Anterior cingulate cortex (tissue), 58 donors: ENCODE results near the gene MAP1LC3B.

Source experiments
- DNase-seq, 58 donors: peaks; one replicate each; lab custom pipeline; 2025; lab: John Stamatoyannopoulos, UW

The MAP1LC3B gene

DNA sequence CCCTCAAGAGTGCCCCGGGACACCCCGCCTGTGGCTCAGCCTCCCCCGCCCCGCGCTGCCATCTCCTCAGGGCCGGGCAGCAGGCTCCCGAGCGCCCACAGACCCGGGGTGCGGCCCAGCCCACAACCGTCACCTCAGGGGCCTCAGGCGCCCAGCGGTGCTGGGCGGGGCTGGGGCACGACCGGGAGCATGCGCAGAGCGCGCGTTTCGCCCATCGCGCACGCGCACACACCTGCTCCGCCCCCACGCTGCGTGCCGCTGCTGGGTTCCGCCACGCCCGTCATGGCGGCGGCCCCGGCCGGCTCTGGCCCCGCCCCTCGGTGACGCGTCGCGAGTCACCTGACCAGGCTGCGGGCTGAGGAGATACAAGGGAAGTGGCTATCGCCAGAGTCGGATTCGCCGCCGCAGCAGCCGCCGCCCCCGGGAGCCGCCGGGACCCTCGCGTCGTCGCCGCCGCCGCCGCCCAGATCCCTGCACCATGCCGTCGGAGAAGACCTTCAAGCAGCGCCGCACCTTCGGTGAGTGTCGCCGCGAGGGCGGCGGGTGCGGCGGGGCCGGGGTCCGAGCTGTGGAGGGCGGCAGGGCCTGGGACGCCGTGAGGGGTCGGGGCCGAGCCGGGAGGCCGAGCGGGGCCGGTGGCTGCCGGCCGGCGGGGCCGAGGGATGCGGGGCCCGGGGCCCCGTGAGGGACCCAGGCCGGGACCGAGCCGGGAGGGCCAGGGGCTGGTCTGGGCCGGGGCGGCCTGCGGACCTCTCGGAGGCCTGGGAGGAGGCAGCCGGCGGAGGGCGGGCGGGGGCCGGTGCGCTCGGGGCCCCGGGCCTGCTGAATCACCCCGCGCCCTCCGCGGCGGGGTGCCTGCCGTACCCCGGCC, at the start of gene MAP1LC3B:
MAP1LC3B (plus strand) TSS at position 387 of the 871 bp plus-strand sequence; CDS start at position 479, 92 bp downstream.
- peak; percentile 64 to 98 (median 95) for DNase-seq

DNA sequence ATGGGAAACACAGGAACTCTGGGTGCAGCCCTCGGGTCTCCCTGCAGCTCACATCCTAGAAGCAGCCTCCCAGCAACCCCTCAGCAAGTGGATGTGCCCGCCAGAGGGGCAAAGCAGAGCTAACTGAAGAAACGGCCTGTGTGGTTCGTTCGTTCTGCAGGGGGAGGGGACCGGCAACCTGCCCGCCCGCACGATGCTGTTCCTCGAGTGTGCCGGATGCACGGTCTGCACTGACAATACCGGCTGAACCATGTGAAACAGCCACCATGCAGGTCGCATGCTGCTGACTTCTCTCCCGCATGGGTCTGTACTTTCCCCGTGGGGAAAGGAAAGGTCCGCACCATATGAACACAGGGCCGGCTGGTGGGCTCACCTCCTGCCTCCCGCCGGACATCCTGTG, 49.6 kb upstream of the MAP1LC3B start:
- DNase-seq, result no peak

DNA sequence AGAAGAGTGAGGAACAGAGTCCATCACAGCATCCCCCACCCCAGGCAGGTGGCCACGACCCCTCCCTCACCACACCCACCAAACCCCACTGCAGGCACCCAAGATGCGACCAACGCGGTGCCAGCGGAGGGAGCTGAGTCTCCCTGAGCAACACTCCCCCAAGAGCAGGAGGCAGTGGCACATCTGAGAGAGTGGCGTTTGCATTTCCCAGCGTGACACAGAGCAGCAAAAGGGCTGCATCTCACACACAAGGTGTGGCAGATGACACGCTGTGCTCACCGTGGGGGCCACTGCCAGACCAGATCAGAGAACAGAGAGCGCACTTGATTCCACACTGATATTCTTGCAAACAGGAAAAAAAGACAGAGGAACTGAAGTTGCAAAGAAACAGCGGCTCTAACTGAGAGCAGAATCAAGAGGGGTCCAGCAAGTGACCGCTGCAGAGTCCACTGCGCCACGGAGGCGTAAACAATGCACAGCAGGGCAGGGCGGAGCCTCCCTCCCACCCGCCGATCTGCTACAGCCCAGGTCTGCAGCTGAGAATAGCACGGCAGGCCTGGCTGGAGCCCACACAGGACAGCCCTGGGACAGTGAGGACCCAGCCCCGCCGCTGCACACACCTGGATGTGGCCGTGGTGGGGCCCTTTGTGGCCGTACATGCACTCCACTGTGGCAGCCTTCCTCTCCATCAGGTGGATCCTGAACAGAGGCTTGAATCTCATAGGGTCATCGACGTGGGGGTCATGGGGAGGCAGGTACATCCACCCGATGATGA, 49.0 kb upstream of the MAP1LC3B start:
- DNase-seq, result no peak

DNA sequence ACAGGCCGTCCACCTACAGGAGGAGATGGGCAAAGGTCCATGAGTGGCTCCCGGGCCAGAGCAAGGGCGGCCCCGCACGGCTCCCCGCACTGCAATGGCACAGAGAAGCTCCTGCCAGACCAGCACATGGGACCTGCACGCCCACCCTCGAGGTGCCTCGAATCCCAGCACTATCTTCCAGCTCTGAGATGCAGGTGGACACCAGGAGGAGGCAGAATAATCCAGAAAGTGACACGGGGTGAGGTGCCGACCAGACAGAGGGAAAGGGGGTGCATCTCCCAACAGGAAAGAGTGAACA, 48.4 kb upstream of the MAP1LC3B start:
- DNase-seq, result no peak

DNA sequence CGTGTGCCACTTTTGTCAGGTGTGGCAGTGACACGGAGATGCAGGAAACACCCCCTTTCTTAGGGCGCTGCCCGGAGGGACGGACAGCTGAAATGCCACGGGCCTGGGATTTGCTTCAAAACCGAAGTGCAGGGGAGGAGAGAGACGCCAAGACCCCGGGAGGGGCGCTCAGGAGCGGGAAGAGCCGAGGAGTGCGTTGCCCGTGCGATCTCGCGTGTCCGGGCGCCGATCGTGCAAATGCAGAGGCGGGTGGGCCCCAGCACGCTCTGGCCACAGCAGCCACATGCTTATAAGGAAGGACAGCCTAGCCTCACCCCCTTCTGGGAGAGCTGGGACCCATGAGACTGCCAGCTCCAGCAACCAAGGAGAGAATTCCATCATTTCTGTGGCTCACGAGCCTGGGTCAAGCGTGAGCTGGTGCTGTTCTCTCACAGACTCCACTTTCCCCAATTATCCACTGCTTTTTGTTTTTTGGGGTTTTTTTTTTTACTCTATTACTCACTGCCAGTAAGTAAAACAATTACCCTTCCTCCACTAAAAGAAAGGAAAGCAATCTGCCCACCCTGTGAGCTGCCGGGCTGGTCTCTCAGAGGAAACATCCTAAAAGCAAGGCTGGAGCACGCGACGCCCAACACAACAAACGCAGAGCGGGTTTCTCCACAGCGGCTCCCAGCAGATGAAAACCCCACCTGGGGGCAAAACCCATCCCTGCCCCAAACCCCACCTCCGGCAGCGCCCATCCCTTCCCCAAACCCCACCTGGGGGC, 47.8 kb upstream of the MAP1LC3B start:
- no peak for DNase-seq

DNA sequence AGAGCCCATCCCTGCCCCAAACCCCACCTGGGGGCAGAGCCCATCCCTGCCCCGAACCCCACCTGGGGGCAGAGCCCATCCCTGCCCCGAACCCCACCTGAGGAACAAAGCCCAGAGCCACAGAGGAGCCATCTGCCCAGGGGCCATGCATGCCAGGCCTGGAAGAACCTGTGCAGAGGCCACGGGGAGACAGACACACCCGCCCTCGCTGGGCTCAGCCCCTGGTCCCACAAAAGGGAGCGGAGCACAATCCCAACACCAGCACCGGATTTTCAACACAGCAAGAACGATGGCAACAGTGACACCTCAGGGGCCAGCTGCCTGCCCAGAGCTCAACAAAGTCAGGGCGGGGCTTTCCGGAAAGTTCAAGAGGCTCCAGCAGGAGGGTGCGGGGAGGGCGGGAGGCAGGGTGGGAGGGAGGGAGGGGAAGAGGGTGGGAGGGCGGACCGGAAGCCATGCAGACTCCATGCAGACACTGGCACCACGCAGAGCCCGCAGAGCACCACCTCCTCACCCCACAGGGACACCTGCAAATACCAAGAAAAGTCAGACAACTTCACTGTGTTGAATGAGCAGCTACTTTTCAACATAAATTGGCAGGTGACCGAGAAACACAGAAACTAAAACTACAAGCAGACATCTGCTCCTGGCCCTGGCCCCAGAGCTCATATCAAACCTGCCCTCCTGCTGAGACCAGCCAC, 47.1 kb upstream of the MAP1LC3B start:
- DNase-seq, result no peak

DNA sequence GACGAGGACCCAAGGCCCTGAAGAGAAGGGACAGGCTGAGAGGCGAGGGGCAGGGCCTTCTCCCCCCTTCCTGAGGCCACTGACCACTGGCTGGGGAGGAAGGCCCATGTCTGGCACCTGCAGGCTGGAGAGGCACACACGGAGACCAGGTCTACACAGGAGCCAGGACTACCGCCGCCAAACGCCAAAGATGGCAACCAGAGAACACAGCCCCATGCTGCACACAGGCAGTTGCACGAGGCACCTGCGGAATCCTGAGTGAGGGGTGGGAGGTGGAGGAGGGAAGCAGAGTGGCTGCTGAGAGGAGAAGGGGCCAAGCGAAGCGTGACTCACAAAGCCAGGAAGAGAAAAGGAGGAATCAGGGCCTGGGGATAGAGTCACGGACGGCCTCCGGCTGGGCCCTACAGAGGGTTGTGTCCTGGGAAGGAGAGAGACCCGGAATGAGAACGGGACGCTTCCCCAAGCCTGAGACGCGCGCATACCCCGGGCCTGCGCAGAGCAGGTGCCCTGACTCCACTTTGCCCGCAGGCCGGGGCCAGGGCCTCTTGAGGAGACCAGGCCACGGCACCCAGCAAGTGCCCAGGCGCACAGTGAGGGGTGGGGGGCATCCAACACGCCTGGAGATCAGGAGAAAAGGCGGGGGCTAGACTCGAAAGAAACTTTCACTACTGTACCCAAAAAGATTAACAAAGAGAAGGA, 46.3 kb upstream of the MAP1LC3B start:
- DNase-seq, result no peak

DNA sequence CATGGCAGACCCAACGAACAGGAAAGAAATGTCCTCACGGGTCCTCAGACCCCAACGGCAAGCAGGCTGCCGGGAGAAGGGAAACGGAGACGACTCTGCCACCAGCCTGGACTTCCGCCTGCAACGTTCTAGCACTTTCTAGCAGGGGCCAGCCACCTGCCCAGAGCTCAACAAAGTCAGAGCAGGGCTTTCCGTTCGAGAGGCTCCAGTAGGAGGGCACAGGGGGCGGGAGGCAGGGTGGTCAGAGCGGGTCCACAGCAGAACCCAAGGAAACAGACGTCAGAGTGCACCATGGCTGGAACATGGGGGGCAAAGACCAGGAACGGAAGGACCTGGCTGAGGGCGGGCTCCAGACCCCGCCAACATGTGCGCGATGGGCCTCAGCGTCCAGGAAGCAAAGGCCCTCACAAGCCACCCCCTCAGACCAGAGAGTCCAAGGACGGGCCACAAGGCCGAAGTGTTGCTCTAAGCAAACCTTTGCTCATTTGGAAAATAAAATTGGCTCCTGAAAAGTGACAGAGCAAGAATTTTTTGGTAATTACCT, 45.5 kb upstream of the MAP1LC3B start:
- no peak for DNase-seq

DNA sequence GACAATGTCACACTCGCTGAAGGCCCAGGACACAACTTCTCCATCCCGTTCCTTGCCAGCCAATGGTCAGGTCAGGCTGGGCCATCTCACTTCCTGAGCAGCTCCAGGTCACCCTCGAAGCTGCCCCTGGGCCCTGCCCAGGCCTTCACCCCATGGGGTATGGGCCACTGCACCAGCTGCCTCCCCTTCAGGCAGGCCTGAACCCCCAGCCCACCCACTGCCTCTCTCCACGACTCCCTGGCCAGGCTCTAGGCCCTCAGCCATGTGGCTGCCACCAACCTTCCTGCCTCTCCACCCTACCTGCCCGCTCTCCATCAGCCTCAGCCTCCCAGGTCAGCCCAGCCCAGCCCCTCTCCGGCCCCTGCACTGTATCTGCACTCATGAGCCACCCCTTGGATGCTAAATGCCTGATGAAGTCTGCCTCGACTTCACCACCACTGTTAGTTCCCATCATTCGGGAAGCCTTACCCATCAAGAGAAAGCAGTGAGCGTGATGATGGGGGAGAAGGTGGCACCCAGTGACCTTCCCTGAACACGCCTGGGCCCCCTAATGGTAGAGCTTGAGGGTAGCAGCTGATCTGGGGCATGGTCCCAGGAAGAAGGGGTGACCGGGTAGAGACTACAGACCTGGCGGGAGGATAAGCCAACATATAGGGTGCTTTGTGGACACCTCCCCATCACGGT, 44.1 kb upstream of the MAP1LC3B start:
- no peak for DNase-seq

DNA sequence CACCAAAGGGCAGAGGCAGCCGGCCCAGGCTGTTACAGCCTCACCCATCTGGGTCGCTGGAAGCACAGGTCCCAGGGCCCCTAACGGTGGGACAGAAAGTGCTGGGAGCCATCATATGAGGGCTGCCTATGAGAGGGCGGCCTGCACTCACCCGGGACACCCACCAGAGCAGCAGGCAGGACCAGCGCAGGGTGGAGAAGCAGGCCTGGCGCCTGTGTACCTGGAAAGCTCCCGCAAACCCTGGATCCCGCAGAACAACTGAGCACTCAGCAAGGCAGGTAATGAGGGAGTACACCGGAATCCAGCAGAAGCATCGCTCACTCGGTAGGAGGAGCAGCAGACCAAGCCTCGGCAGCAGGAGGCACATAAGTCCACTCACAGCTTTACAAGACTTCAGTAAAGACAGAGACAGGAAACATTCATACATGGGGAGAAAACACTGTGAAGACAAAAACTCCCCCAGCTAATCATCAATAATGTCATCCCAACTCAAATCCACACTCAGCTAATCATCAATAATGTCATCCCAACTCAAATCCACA, 43.4 kb upstream of the MAP1LC3B start:
- no peak for DNase-seq

DNA sequence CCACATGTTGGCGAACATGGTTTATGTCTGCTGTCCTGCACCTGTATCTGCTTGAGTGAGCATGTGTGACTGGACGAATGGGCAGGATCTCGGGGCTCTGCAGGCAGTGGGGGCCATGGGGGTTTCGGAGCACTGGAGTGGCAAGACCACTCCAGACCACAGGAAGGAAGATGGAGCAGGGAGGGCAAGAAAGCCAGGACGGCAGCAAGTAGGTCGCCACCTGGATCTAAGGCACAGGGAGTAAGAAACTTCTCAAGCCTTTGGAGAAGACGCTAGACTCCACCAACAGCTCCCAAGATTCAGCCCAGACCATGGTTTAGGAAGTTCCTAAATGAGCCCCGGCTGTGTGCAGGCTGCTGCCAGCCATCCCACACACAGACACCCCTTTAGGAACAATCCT, 42.1 kb upstream of the MAP1LC3B start:
- DNase-seq, result no peak

DNA sequence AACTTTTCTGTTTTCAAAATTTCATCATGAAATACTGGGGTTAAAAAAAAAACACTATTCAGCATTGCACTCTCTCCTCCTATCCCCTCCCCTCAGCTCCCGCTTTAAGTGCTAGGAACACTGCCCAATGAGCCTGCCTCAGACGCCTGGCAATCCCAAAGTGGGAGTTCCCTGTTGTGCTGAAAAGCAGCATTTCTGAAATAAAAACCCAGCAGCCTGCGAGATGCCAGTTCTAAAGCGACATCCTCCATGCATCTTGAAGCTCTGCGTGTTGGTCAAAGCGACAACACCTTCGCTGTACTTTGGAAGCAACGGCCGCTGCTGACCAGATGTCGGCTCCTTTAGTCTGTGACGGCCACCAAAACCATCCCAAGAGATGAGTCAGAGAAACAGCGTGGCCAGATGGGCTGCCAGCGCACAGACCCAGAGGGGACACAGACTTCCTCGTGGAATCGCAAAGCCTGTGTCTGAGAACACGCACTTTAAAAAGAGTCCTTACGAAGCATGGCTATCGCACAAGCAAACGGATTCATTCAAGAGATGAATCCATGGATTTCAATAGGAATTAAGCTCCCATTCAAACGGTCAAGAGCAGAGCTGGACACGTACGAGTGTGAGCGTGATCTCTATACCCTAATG, 41.3 kb upstream of the MAP1LC3B start:
- peak in 43 of 58 donors; percentile 13 to 82 (median 45) for DNase-seq

DNA sequence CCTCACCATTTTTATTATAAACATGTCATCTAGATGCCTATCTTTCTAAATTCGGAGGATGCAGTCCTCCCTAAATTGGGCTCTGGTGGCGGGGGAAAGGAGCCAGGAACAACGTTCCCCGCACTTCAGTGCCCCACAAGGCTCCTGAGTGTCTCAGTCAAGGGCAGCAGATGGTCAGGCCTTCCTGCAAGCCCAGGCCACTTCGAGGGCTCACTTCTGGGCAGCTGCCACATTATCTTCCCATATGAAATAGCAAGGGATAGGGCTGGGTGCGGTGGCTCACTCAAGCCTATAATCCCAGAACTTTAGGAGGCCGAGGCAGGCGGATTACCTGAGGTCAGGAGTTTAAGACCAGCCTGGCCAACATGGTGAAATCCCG, 40.8 kb upstream of the MAP1LC3B start:
- no peak for DNase-seq

DNA sequence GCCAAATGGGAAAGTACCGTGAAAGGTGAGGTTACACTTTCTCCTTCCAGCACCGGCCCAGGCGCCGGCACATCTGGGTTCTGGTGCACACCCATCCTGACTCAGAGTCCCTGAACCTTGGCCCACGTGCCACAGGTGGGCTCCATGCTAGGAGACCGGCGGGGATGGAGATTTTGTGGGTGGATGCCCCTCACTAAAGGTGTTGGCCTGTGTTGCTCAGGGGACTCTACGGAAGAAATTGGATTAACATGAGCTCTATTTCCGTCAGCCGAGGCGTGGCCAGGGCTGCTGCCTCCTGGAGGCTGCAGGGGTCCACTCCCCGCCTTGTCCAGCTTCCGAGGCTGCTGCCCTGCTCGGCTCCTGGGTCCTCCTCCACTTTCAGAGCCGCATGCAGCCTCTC, 39.3 kb upstream of the MAP1LC3B start:
- no peak for DNase-seq

DNA sequence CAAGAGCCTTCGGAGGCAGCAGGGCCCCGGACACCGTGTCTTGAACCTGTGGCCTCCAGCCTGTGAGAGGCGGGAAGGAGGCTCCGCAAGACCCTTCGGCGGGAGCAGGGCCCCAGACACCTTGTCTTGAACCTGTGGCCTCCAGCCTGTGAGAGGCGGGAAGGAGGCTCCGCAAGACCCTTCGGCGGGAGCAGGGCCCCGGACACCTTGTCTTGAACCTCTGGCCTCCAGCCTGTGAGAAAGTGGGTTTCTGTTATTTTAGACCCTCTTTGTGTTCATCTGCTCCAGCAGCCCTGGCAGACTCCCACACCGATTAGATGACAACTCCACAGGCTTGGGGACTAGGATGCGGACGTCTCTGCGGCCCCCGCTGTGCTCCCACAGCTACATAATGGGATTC, 38.5 kb upstream of the MAP1LC3B start:
- no peak for DNase-seq

DNA sequence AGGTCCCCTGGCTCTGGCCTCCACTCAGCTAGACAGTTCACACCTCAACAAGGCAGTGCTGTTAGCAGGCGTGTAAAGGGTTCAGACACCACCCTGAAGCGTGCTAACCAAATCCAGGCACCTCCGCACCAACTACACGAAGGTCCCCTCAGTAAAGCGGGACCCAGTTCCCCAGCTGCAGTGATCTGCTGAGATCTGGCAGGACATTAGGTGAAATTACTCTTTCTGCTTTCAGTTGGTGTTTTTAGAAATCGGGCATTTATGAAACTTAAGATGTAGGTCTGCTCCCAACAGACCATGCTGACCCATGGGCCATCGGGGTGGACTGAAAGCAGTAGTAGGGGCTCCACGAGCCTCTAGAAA, 35.7 kb upstream of the MAP1LC3B start:
- no peak for DNase-seq

DNA sequence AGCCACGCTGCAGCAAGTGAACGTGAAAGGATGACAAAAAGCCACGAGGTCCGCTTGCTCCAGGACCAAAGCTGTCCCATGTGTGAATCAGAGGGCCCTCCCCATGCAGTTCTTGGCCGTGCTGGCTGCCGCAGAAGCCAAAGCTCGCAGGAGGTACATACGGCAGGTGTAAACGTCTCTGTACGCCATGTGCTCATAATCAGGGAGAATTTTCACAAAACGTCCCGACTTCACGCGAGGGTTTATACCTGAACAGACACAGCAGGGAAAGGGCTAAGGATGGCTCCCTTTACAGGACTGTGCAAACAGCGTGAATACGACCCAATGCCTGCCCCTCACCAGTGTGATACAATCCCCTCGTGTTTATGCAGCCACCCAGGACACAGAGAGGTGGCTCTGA, 33.9 kb upstream of the MAP1LC3B start:
- no peak for DNase-seq

DNA sequence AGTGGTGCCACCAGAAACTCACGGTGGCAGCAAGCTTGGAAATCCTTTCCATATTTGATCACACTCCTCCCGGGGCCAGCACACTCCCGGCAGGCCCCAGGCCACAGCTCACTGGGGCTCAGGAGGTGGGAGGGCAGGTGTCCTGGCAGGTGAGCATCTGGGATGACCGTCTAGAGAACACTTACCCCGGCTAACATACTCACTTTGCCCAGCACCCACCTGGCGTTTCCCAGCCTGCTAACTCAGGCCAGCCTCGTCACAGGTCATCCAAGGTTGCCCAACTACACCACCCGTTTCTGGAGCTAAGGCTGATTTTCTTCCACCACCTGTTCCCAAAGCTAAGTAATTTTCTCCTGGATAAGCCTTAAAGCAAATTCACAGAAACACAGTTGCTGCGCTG, 33.4 kb upstream of the MAP1LC3B start:
- DNase-seq, result no peak
